Measurements from ENCODE around the gene SCARB1.

Gene SCARB1

GRCh38 chr12:124842073-124842749 is 21.5 kb downstream of the SCARB1 start:
- no peak for DNase-seq (ENCODE audit: low read depth, low spot score)

GRCh38 chr12:124841558-124841945 is 22.1 kb downstream of the SCARB1 start:
- no peak for DNase-seq (ENCODE audit: low read depth, low spot score)

- no peak for DNase-seq (ENCODE audit: low read depth, low spot score)
Observed at GRCh38 chr12:124837958-124838803, 25.5 kb downstream of the SCARB1 start.

GRCh38 chr12:124837249-124837897 is 26.3 kb downstream of the SCARB1 start:
- DNase-seq (ENCODE audit: low read depth, low spot score): no peak

GRCh38 chr12:124836759-124837158 is 26.9 kb downstream of the SCARB1 start:
- DNase-seq (ENCODE audit: low read depth, low spot score): no peak

GRCh38 chr12:124835656-124836410 is 27.8 kb downstream of the SCARB1 start:
- DNase-seq (ENCODE audit: low read depth, low spot score): no peak

- DNase-seq (ENCODE audit: low read depth, low spot score): no peak
Observed at GRCh38 chr12:124834822-124835221, 28.8 kb downstream of the SCARB1 start.

- no peak for DNase-seq (ENCODE audit: low read depth, low spot score)
Observed at GRCh38 chr12:124833693-124834122, 30.0 kb downstream of the SCARB1 start.

- DNase-seq (ENCODE audit: low read depth, low spot score): no peak
Observed at GRCh38 chr12:124832856-124833255, 30.8 kb downstream of the SCARB1 start.

GRCh38 chr12:124831590-124831989 is 32.1 kb downstream of the SCARB1 start:
- DNase-seq (ENCODE audit: low read depth, low spot score): no peak

GRCh38 chr12:124830306-124830705 is 33.4 kb downstream of the SCARB1 start:
- DNase-seq (ENCODE audit: low read depth, low spot score): no peak

GRCh38 chr12:124829708-124830304 is 33.9 kb downstream of the SCARB1 start:
- no peak for DNase-seq (ENCODE audit: low read depth, low spot score)

GRCh38 chr12:124829008-124829707 is 34.5 kb downstream of the SCARB1 start:
- no peak for DNase-seq (ENCODE audit: low read depth, low spot score)

GRCh38 chr12:124828264-124829007 is 35.2 kb downstream of the SCARB1 start:
- no peak for DNase-seq (ENCODE audit: low read depth, low spot score)

GRCh38 chr12:124827588-124828184 is 36.0 kb downstream of the SCARB1 start:
- DNase-seq (ENCODE audit: low read depth, low spot score): no peak

- no peak for DNase-seq (ENCODE audit: low read depth, low spot score)
Observed at GRCh38 chr12:124824195-124824594, 39.5 kb downstream of the SCARB1 start.

- DNase-seq (ENCODE audit: low read depth, low spot score): no peak
Observed at GRCh38 chr12:124823272-124823970, 40.2 kb downstream of the SCARB1 start.

GRCh38 chr12:124822218-124822617 is 41.4 kb downstream of the SCARB1 start:
- DNase-seq (ENCODE audit: low read depth, low spot score): no peak

All from activated naive CD8-positive, alpha-beta T cell treated with anti-CD3 and anti-CD28 coated beads, Interleukin-2, amount 50 U/mL, for 16 hours (primary cell).